Cardiac muscle cell (in vitro differentiated cells and primary cell): ENCODE measurements around the gene PRKCA. TPM values are rescaled to one million over a fixed set of nuclear protein-coding genes. Genes with fewer than 3 reads are reported as not detected.

Experiments
- DNase-seq, 2 donors: peaks; one replicate each; pipeline versions ENCODE4 v3.0.0 to v3.0.0-alpha.2; 2010 to 2017; ENCODE audit warnings: low read depth in 1 of 2, low spot score in 1 of 2
- H3K27ac ChIP-seq: fragments of 200-600 bp; sonication (generic); 2 replicates; pipeline ENCODE4 v1.5.1; 2016
- H3K27me3 ChIP-seq: fragments of 200-600 bp; sonication (generic); 2 replicates; pipeline ENCODE4 v1.6.0; 2016; ENCODE audit warnings: control low read depth
- H3K36me3 ChIP-seq: fragments of 200-600 bp; sonication (generic); 2 replicates; pipeline ENCODE4 v1.5.1; 2016; ENCODE audit warnings: control low read depth
- H3K4me1 ChIP-seq: fragments of 200-600 bp; sonication (generic); 2 replicates; pipeline ENCODE4 v1.8.1; 2017; ENCODE audit warnings: low read depth, mild to moderate bottlenecking, mixed run types
- H3K4me3 ChIP-seq: fragments of 200-600 bp; sonication (generic); 2 replicates; pipeline ENCODE4 v1.5.1; 2016; ENCODE audit warnings: mild to moderate bottlenecking
- H3K9me3 ChIP-seq: fragments of 200-600 bp; sonication (generic); 2 replicates; pipeline ENCODE4 v1.5.1; 2017; ENCODE audit warnings: low read depth, mild to moderate bottlenecking, control low read depth
- polyA plus RNA-seq: library from polyadenylated mRNA; unstranded; fragments of >200 nt; fragmentation: Nextera tagmentation; extraction: Ambion mirVana; gene quantifications from 2 replicates; pipeline ENCODE4 v1.2.1, GENCODE V29; 2016
- total RNA-seq: library from RNA; depleted of rRNA; stranded (reverse); fragments of >200 nt; gene quantifications from 2 replicates; pipeline ENCODE4 v1.2.3, GENCODE V29; 2016
- TF ChIP-seq, protein P1 (sequence below): IDR thresholded peaks from 2 replicates; pipeline ENCODE4 v1.5.1; 2012; ENCODE audit warnings: low read depth, mild to moderate bottlenecking, low read length

PRKCA gene
- total and polyA plus RNA-seq, 2 experiments from 2014 or later: 3.1 to 10.3 TPM

DNA sequence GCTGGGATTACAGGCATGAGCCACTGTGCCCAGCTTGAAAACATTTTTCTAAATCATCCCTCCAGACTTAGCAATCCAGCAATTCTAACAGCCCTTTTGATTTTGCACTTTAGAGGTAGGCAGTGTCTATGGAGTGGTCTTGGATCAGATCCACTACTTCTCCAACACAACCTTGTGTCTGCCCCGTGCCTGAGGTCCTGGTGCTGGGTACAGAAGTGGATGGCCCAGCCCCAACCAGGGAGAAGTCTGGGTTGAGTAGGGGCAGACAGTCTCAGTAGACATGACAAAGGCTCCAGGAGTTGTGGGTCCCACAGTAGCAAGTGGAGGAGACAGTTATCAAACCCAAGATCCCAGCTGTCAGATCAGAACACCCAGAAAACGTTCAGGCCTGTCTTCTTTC, 460.6 kb downstream of the PRKCA start:
- Histone ChIP-seq H3K9me3 (no peaks in the 10 kb centered on the region), H3K4me1 (no peaks in the 10 kb centered on the region), H3K27ac (no peak overlapping the region), H3K4me3 (no peak overlapping the region), H3K36me3 (no peaks in the 10 kb centered on the region), H3K27me3 (no peaks in the 10 kb centered on the region)
- no peak for DNase-seq
- TF ChIP-seq, protein P1, sequence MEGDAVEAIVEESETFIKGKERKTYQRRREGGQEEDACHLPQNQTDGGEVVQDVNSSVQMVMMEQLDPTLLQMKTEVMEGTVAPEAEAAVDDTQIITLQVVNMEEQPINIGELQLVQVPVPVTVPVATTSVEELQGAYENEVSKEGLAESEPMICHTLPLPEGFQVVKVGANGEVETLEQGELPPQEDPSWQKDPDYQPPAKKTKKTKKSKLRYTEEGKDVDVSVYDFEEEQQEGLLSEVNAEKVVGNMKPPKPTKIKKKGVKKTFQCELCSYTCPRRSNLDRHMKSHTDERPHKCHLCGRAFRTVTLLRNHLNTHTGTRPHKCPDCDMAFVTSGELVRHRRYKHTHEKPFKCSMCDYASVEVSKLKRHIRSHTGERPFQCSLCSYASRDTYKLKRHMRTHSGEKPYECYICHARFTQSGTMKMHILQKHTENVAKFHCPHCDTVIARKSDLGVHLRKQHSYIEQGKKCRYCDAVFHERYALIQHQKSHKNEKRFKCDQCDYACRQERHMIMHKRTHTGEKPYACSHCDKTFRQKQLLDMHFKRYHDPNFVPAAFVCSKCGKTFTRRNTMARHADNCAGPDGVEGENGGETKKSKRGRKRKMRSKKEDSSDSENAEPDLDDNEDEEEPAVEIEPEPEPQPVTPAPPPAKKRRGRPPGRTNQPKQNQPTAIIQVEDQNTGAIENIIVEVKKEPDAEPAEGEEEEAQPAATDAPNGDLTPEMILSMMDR: no peak

DNA sequence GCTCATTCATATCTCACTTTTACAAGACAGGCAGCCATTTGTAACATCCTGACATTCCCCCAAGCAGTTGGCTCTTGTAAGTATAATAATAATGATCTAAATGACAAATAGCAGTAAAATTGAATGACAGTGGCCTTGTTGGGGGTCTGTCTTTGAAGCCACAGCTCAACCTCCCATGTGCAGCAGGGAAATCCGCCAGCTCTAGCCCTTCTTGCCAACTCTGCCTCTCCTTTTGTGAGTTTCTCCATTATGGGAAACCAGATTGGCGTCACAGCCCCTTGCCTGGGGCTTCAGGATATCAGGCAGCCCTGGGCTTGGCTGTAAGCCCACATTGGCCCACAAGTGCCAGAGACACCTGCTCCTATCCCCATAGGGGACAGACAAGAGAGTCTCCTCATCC, 462.1 kb downstream of the PRKCA start:
- H3K9me3 ChIP-seq: no peaks in the 10 kb centered on the region
- no peak overlapping the region for H3K27ac ChIP-seq
- H3K27me3 ChIP-seq: no peaks in the 10 kb centered on the region
- no peak overlapping the region for H3K4me3 ChIP-seq
- H3K36me3 ChIP-seq: no peaks in the 10 kb centered on the region
- no peaks in the 10 kb centered on the region for H3K4me1 ChIP-seq
- TF ChIP-seq, protein P1: no peak
- DNase-seq: no peak

DNA sequence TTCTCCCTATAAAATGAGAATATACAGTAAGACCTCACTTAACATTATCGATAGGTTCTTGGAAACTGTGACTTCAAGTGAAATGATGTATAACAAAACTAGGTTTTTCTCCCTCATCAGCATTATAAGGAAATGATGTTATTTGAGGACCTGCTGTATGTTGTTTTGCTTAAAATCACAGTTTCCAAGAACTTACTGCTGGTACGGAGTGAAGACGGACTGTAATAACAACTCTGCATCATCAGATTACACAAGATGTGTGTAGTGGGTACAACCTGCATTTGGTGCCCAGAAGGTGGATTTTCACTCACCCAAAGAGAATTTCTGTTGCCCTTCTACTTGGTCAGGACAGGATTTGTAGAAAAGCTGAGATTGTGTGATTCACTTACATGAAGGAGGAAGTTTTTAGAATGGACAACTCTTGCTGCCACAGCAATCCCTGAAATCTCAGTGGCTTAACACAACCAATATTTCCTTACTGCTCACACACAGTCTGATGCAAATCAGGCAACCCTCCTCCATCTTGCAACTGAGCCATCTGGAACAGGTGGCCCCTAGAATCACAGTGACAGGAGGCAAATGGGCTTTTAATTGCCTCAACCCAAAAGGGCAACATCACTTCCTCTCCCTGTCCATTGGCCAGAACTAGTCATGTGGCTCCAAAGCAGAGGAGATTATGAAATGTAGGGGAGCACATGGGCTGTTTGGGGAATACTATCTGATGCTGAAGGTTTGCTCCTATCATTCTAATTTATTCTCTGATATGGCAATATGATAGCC, 464.9 kb downstream of the PRKCA start:
- Histone ChIP-seq H3K4me1 (no peaks in the 10 kb centered on the region), H3K36me3 (no peaks in the 10 kb centered on the region), H3K27ac (no peak overlapping the region), H3K9me3 (no peaks in the 10 kb centered on the region), H3K27me3 (no peaks in the 10 kb centered on the region), H3K4me3 (no peak overlapping the region)
- DNase-seq: no peak
- TF ChIP-seq, protein P1: no peak

DNA sequence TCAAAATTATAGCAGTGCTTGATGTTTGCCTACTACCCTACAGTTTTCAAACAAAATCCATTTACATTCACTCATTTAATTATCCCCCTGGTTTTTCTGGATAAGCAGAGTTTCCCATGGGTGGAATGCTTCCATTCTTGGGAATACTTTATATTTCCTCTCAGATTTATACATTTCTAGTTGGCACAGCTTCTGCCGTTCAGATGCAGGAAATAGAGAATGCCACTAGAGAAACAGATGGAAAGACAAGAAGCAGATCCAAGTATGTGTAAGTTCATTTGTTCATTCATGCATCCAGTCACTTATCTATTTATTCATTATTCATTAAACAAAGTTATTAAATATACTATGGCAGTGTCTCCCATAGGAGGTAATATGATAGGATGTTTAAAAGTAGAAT, 467.5 kb downstream of the PRKCA start:
- no peak for DNase-seq
- no peak overlapping the region for H3K4me3 ChIP-seq
- H3K36me3 ChIP-seq: no peaks in the 10 kb centered on the region
- no peak overlapping the region for H3K27ac ChIP-seq
- no peaks in the 10 kb centered on the region for H3K27me3 ChIP-seq
- TF ChIP-seq, protein P1: no peak
- no peaks in the 10 kb centered on the region for H3K4me1 ChIP-seq
- H3K9me3 ChIP-seq: no peaks in the 10 kb centered on the region

DNA sequence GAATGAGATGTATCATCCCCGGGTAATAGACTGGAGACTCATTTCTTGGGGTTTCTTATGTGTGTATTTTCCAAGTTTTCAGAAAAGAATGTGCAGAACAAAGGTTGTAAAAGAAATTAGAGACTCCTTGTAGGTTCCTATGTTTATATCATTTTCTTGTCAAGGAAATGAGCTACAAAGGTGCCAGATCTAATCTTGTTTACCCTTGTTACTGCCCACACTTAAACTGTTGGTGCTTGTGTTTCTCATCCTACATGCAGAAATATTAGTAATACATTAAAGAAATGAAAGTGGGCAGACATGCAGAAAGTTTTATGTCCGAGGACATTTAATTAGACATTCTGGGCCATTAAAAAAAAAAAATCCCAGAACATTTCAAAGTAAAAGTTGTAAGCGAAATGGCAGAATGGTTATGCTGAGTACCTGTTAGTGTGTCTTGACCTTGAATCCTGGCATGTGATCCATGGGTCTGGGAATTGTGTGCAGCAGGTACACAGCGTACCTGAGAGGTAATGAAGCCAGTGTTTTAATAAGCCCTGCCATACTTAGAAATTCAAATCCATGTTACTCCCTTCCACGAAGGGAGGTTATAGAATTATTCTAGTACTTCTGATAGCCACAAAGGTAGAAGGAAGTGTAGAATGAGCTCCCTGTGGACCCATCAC, 469.9 kb downstream of the PRKCA start:
- Histone ChIP-seq H3K27me3 (no peaks in the 10 kb centered on the region), H3K4me3 (no peak overlapping the region), H3K4me1 (no peaks in the 10 kb centered on the region), H3K9me3 (no peaks in the 10 kb centered on the region), H3K36me3 (no peaks in the 10 kb centered on the region), H3K27ac (no peak overlapping the region)
- DNase-seq: no peak
- TF ChIP-seq, protein P1: no peak
